HEK293T (cell line): ENCODE results near the gene PCDHAC1.

Source experiments
- ARNT ChIP-seq: fragments of 450-650 bp; IDR thresholded peaks from 2 replicates; pipeline ENCODE4 v1.6.1; 2017; ENCODE audit warnings: mild to moderate bottlenecking
- BHLHE40 ChIP-seq: fragments of 450-650 bp; IDR thresholded peaks from 2 replicates; pipeline ENCODE4 v1.6.1; 2016; ENCODE audit warnings: mild to moderate bottlenecking, moderate library complexity, borderline replicate concordance
- CTBP1 ChIP-seq: fragments of 450-650 bp; IDR thresholded peaks from 2 replicates; pipeline ENCODE4 v1.6.1; 2016; ENCODE audit warnings: borderline replicate concordance
- FOXA1 ChIP-seq: fragments of 450-650 bp; IDR thresholded peaks from 2 replicates; pipeline ENCODE4 v1.6.1; 2016; ENCODE audit warnings: mild to moderate bottlenecking
- FOXK2 ChIP-seq: fragments of 450-650 bp; IDR thresholded peaks from 2 replicates; pipeline ENCODE4 v1.6.1; 2016; ENCODE audit warnings: mild to moderate bottlenecking
- LEF1 ChIP-seq: fragments of 450-650 bp; IDR thresholded peaks from 2 replicates; pipeline ENCODE4 v1.6.1; 2017; ENCODE audit warnings: mild to moderate bottlenecking, borderline replicate concordance
- NFRKB ChIP-seq: fragments of 450-650 bp; IDR thresholded peaks from 2 replicates; pipeline ENCODE4 v1.6.1; 2016; ENCODE audit warnings: mild to moderate bottlenecking, moderate library complexity
- TARDBP ChIP-seq: fragments of 450-650 bp; IDR thresholded peaks from 2 replicates; pipeline ENCODE4 v1.6.1; 2016

- TF ChIP-seq TARDBP (no peak), FOXK2 (no peak), FOXA1 (no peak), LEF1 (no peak), BHLHE40 (no peak), CTBP1 (no peak), ARNT (no peak), NFRKB (no peak)
These were observed 52.9 kb downstream of the PCDHAC1 start for GRCh38 chr5:140978983-140979382.
